WTC11 (cell line): Measurements from ENCODE around the gene FHIT. TPM values are rescaled to one million over a fixed set of nuclear protein-coding genes. Genes with fewer than 3 reads are reported as not detected.

Source experiments
- ATAC-seq: fragments of 200-7000 bp; cut with Tn5 transposase; 2 replicates; pipeline ENCODE4 v1.10.0; 2021; ENCODE audit warnings: mild to moderate bottlenecking, moderate library complexity
- CTCF ChIA-PET: fragments of 300-600 bp; sonication (Branson Sonifier 250); formaldehyde crosslinking; loops from one replicate; lab custom pipeline; 2021; ENCODE audit warnings: antibody characterized with exemption; lab: Charles Lee
- POLR2A ChIA-PET: fragments of 350-600 bp; sonication (Branson Sonifier 250); formaldehyde crosslinking; loops from one replicate; lab custom pipeline; 2021; ENCODE audit warnings: antibody characterized with exemption; lab: Charles Lee
- DNase-seq: peaks from one replicate; pipeline ENCODE4 v3.0.0; 2021; ENCODE audit warnings: low spot score
- H3K27ac Mint-ChIP-seq: 2 replicates; pipeline ENCODE4 v1.8.0; 2021; ENCODE audit warnings: mixed read lengths
- H3K27me3 Mint-ChIP-seq: 2 replicates; pipeline ENCODE4 v1.8.0; 2021; ENCODE audit warnings: low read depth, mild to moderate bottlenecking, moderate library complexity, mixed read lengths
- H3K36me3 Mint-ChIP-seq: 2 replicates; pipeline ENCODE4 v1.8.0; 2021; ENCODE audit warnings: mixed read lengths
- H3K4me1 Mint-ChIP-seq: 2 replicates; pipeline ENCODE4 v1.8.0; 2022; ENCODE audit warnings: mixed read lengths
- H3K4me3 Mint-ChIP-seq: 2 replicates; pipeline ENCODE4 v1.8.0; 2021; ENCODE audit warnings: mild to moderate bottlenecking, moderate library complexity, mixed read lengths
- H3K9me3 Mint-ChIP-seq: 2 replicates; pipeline ENCODE4 v1.8.0; 2021; ENCODE audit warnings: mixed read lengths
- ATF2 ChIP-seq: sonication (generic); formaldehyde crosslinking; IDR thresholded peaks from 2 replicates; pipeline ENCODE4 v1.8.1; 2022; ENCODE audit warnings: low read depth, missing genetic modification reagents, borderline replicate concordance
- E2F1 ChIP-seq: sonication (generic); formaldehyde crosslinking; IDR thresholded peaks from 2 replicates; pipeline ENCODE4 v1.8.0; 2022; ENCODE audit warnings: mild to moderate bottlenecking, missing genetic modification reagents
- E2F5 ChIP-seq: sonication (generic); formaldehyde crosslinking; IDR thresholded peaks from 2 replicates; pipeline ENCODE4 v1.8.1; 2022; ENCODE audit warnings: mild to moderate bottlenecking, moderate library complexity, missing genetic modification reagents
- EMX1 ChIP-seq: fragments of 250-450 bp; sonication (Bioruptor Pico); IDR thresholded peaks from 2 replicates; pipeline ENCODE4 v1.8.0; 2021; ENCODE audit warnings: mild to moderate bottlenecking
- FOXJ3 ChIP-seq: sonication (generic); formaldehyde crosslinking; IDR thresholded peaks from 2 replicates; pipeline ENCODE4 v1.9.0; 2021; ENCODE audit warnings: missing genetic modification reagents, mild to moderate bottlenecking, borderline replicate concordance
- FOXK1 ChIP-seq: sonication (generic); formaldehyde crosslinking; IDR thresholded peaks from 2 replicates; pipeline ENCODE4 v1.8.0; 2022; ENCODE audit warnings: mild to moderate bottlenecking, moderate library complexity, missing genetic modification reagents
- FOXP1 ChIP-seq: sonication (generic); formaldehyde crosslinking; IDR thresholded peaks from 2 replicates; pipeline ENCODE4 v1.8.0; 2022; ENCODE audit warnings: missing genetic modification reagents, mild to moderate bottlenecking, moderate library complexity, borderline replicate concordance
- GTF2I ChIP-seq: fragments of 250-450 bp; sonication (Bioruptor Pico); conservative IDR thresholded peaks from 2 replicates; pipeline ENCODE4 v1.4.0; 2021; ENCODE audit warnings: mild to moderate bottlenecking
- IRF2 ChIP-seq: sonication (generic); formaldehyde crosslinking; IDR thresholded peaks from 2 replicates; pipeline ENCODE4 v1.8.0; 2022; ENCODE audit warnings: low read depth, missing genetic modification reagents, borderline replicate concordance
- JAZF1 ChIP-seq: fragments of 250-450 bp; sonication (Bioruptor Pico); IDR thresholded peaks from 2 replicates; pipeline ENCODE4 v1.9.0; 2021; ENCODE audit warnings: moderate library complexity, mild to moderate bottlenecking, inconsistent platforms
- MLX ChIP-seq: sonication (generic); formaldehyde crosslinking; IDR thresholded peaks from 2 replicates; pipeline ENCODE4 v1.8.1; 2023; ENCODE audit warnings: mild to moderate bottlenecking, missing genetic modification reagents, moderate library complexity
- NFATC4 ChIP-seq: fragments of 250-450 bp; sonication (Bioruptor Pico); IDR thresholded peaks from 2 replicates; pipeline ENCODE4 v1.9.0; 2021; ENCODE audit warnings: mild to moderate bottlenecking
- NFYB ChIP-seq: sonication (generic); formaldehyde crosslinking; conservative IDR thresholded peaks from 2 replicates; pipeline ENCODE4 v1.8.0; 2022; ENCODE audit warnings: low read depth, missing genetic modification reagents
- NR1H2 ChIP-seq: sonication (generic); formaldehyde crosslinking; IDR thresholded peaks from 2 replicates; pipeline ENCODE4 v1.9.0; 2021; ENCODE audit warnings: mild to moderate bottlenecking, moderate library complexity, missing genetic modification reagents
- NR3C1 ChIP-seq: sonication (generic); formaldehyde crosslinking; conservative IDR thresholded peaks from 2 replicates; pipeline ENCODE4 v1.8.1; 2023; ENCODE audit warnings: low read depth, mild to moderate bottlenecking, missing genetic modification reagents
- OVOL2 ChIP-seq: fragments of 250-450 bp; sonication (Bioruptor Pico); IDR thresholded peaks from 2 replicates; pipeline ENCODE4 v1.9.0; 2021; ENCODE audit warnings: mild to moderate bottlenecking, borderline replicate concordance
- RELA ChIP-seq: sonication (generic); formaldehyde crosslinking; IDR thresholded peaks from 2 replicates; pipeline ENCODE4 v1.8.1; 2022; ENCODE audit warnings: missing genetic modification reagents, mild to moderate bottlenecking, borderline replicate concordance
- RORB ChIP-seq: fragments of 250-450 bp; sonication (Bioruptor Pico); IDR thresholded peaks from 2 replicates; pipeline ENCODE4 v1.9.0; 2021; ENCODE audit warnings: mild to moderate bottlenecking
- SP1 ChIP-seq: sonication (generic); formaldehyde crosslinking; conservative IDR thresholded peaks from 2 replicates; pipeline ENCODE4 v1.8.1; 2022; ENCODE audit warnings: missing genetic modification reagents
- STAT6 ChIP-seq: sonication (generic); formaldehyde crosslinking; conservative IDR thresholded peaks from 2 replicates; pipeline ENCODE4 v1.8.1; 2023; ENCODE audit warnings: mild to moderate bottlenecking, low read depth, missing genetic modification reagents, moderate library complexity
- TCF7 ChIP-seq: sonication (generic); formaldehyde crosslinking; IDR thresholded peaks from 2 replicates; pipeline ENCODE4 v1.8.0; 2022; ENCODE audit warnings: mild to moderate bottlenecking, low read depth, missing genetic modification reagents, moderate library complexity
- ZBTB21 ChIP-seq: sonication (generic); formaldehyde crosslinking; IDR thresholded peaks from 2 replicates; pipeline ENCODE4 v1.8.1; 2023; ENCODE audit warnings: mild to moderate bottlenecking, missing genetic modification reagents, borderline replicate concordance
- ZNF219 ChIP-seq: sonication (generic); formaldehyde crosslinking; IDR thresholded peaks from 2 replicates; pipeline ENCODE4 v1.8.0; 2023; ENCODE audit warnings: missing genetic modification reagents, mild to moderate bottlenecking, borderline replicate concordance
- ZNF232 ChIP-seq: sonication (generic); formaldehyde crosslinking; IDR thresholded peaks from 2 replicates; pipeline ENCODE4 v1.8.0; 2022; ENCODE audit warnings: mild to moderate bottlenecking, missing genetic modification reagents
- ZNF281 ChIP-seq: sonication (generic); formaldehyde crosslinking; IDR thresholded peaks from 2 replicates; pipeline ENCODE4 v1.8.0; 2023; ENCODE audit warnings: mild to moderate bottlenecking, missing genetic modification reagents
- total RNA-seq: library from RNA; stranded (reverse); gene quantifications from 3 replicates; pipeline ENCODE4 v1.2.3, GENCODE V29; 2021

FHIT gene
- total RNA-seq, 1 experiment from 2014 or later = 2.6 TPM

- Mint-ChIP-seq H3K9me3 (no peaks in the 10 kb centered on the region), H3K36me3 (no peaks in the 10 kb centered on the region), H3K4me3 (no peak overlapping the region), H3K27ac (no peak overlapping the region), H3K4me1 (peaks cover 6% of the 10 kb centered on the region), H3K27me3 (no peaks in the 10 kb centered on the region; the same call in 1 of the 2 replicates)
- no peak for TF ChIP-seq FOXP1
- TF ChIP-seq NFATC4 (CRISPR knock-in tag) = no peak
- TF ChIP-seq NFYB (CRISPR knock-in tag) = no peak
- no peak for TF ChIP-seq OVOL2
- TF ChIP-seq ATF2 (CRISPR knock-in tag) = no peak
- no peak for TF ChIP-seq JAZF1
- ATAC-seq = no peak
- DNase-seq = no peak
- POLR2A ChIA-PET = no interaction called here
- CTCF ChIA-PET = interaction anchor here (1.2 kb wide), 1 partner anchor 543 kb away, joined by 4 read pairs; no protein-coding TSS in a partner anchor
Observed at GRCh38 chr3:61297821-61298220, 46.6 kb upstream of the FHIT start.

- CTCF ChIA-PET = interaction anchor here (1.0 kb wide), 1 partner anchor 81 kb away, joined by 3 read pairs; no protein-coding TSS in a partner anchor
- TF ChIP-seq ZNF219 (CRISPR knock-in tag) (no peak), STAT6 (no peak), RORB (no peak), FOXJ3 (CRISPR knock-in tag) (no peak), ZNF232 (no peak), ZNF281 (no peak), NR3C1 (no peak), IRF2 (CRISPR knock-in tag) (no peak), SP1 (no peak), RELA (CRISPR knock-in tag) (no peak), E2F5 (no peak), E2F1 (CRISPR knock-in tag) (no peak), EMX1 (CRISPR knock-in tag) (no peak), FOXK1 (CRISPR knock-in tag) (no peak), TCF7 (CRISPR knock-in tag) (no peak), NFYB (CRISPR knock-in tag) (no peak), GTF2I (CRISPR knock-in tag) (no peak), ZBTB21 (CRISPR knock-in tag) (no peak), NR1H2 (CRISPR knock-in tag) (no peak), MLX (CRISPR knock-in tag) (no peak)
- no peaks in the 10 kb centered on the region for H3K36me3 Mint-ChIP-seq
Observed at GRCh38 chr3:61288446-61288845, 37.2 kb upstream of the FHIT start.

More at GRCh38 chr3:61288446-61288845, 37.2 kb upstream of the FHIT start:
- no peaks in the 10 kb centered on the region for H3K9me3 Mint-ChIP-seq
- no peak overlapping the region for H3K4me3 Mint-ChIP-seq
- ATAC-seq = no peak
- H3K27ac Mint-ChIP-seq = no peak overlapping the region
- DNase-seq = no peak
- POLR2A ChIA-PET = no interaction called here
- H3K27me3 Mint-ChIP-seq = no peaks in the 10 kb centered on the region
- H3K4me1 Mint-ChIP-seq = no peaks in the 10 kb centered on the region
